Daoy (cell line): ENCODE results near the gene TNFRSF11A. TPM values are rescaled to one million over a fixed set of nuclear protein-coding genes. Genes with fewer than 3 reads are reported as not detected.

ENCODE experiments used
- DNase-seq: peaks from one replicate; pipeline ENCODE4 v3.0.0-alpha.2; 2015; ENCODE audit warnings: low read depth
- total RNA-seq: library from RNA; depleted of rRNA; stranded (reverse); fragments of >200 nt; shearing (Covaris generic); gene quantifications from 2 replicates; pipeline ENCODE4 v1.2.3, GENCODE V29; 2014

Gene TNFRSF11A
- total RNA-seq, 1 experiment from 2014 or later, result 3.5 TPM

DNA sequence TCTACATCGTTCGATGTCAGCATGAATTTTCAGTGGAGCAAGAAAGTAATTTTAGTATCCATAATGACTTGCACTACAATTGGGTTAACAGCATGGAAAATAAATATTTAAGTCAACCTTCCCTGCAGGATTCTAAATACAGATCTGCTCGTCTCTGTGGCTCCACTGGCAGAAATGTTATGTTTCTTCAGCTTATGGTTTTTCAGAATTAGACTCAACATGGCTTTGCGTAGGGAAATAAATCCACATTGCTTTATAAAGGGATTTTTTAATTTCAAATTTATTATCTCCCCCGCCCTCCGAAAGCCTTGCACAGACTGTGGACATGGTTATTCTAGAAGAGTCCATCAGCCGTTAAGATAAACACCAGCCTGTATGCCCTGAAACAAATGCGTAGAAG, 18.2 kb downstream of the TNFRSF11A start:
- no peak for DNase-seq

DNA sequence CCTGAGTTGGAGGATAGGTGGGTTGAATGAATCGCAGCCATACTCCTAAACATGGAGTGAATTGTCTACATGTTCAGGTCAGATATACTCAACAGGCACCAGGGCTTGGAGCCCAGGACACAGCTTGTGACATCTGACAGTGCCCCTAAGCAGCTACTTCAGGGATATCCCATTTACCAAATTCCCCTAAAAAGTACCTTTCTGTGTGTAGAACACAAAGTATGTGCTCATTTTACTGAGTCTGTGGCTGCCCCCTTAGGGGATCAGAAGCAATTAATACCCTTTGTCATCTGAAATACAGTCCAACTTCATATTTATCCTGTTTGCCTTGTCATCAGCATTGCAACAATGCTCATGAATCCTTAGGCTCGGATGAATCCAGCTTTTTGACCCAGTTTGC, 20.8 kb downstream of the TNFRSF11A start:
- no peak for DNase-seq

- DNase-seq, result no peak
Measured at GRCh38 chr18:62346333-62347088, 21.4 kb downstream of the TNFRSF11A start.

GRCh38 chr18:62347089-62347506, 22.0 kb downstream of the TNFRSF11A start:
- peak; percentile 13 for DNase-seq

- DNase-seq, result no peak
Measured at GRCh38 chr18:62348474-62348873, 23.4 kb downstream of the TNFRSF11A start.

GRCh38 chr18:62353170-62353569, 28.1 kb downstream of the TNFRSF11A start:
- no peak for DNase-seq

- no peak for DNase-seq
Measured at GRCh38 chr18:62354151-62354550, 29.0 kb downstream of the TNFRSF11A start.

DNA sequence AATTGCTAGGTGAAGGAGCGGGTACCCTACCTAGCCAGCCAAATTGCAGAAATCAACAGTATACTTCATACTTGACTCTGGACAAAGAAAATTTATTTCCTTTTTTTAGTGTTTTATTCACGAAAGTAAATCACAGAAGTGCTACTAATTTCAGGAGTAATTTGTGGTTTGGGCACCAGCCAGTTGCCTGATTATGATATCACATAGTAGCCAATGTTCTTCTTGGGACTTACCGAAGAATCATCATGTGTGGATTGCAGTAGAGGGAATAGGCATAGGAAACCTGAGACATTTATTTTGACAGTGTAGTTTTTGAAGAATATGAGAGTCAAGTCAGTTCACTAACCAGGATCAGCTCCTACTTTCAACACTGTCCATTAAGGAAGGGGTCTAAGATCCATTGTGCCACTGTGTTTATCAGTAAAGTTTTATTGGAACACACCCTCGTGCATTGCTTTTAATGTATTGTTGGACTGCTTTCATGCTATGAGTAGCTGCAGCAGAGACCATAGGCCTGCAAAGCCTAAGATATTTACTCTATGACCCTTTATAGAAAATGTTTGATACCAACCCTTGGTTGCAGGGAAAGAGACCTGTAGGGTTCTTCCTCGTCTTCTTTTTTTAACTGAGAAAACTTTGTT, 32.1 kb downstream of the TNFRSF11A start:
- no peak for DNase-seq

- no peak for DNase-seq
Measured at GRCh38 chr18:62360805-62361204, 35.7 kb downstream of the TNFRSF11A start.

- no peak for DNase-seq
Measured at GRCh38 chr18:62361288-62361687, 36.2 kb downstream of the TNFRSF11A start.

DNA sequence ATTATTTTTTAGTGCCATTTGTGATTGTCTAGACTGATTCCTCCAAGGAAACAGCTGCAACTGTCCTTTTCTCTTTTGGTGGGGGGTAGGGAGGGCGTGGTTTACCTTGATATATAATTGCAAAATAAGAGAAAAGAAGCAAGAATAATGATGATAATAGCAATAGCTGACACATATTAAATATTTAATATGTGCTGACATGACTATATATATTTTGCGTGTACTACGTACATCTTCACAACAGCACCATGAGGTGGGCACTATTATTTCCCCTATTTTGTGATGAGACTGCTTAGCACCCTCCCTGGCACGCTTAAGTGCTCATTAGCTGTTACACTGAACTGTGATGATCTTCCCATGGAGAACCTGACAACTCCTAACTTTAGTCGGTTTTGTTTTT, 39.4 kb downstream of the TNFRSF11A start:
- no peak for DNase-seq

DNA sequence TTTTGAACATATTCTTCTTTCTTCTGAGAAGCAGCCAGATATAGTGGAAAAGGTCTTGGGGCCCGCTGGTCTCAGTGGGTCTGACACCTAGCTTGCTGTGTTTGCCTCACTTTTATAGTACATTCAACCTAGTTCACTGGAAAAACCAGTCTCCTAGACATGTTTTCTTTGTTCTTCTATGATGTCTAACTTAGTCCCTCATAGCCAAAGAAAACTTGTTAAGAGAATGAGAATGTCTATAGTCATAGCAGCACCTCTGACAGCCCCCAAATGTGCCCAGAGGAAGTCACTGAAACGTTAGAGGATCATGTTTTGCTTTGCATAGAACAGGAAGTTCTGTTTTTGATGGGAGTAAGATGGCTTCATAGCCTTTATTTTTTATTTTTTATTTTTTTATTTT, 40.3 kb downstream of the TNFRSF11A start:
- no peak for DNase-seq

- DNase-seq, result no peak
Measured at GRCh38 chr18:62366992-62367391, 41.9 kb downstream of the TNFRSF11A start.

- no peak for DNase-seq
Measured at GRCh38 chr18:62368100-62368499, 43.0 kb downstream of the TNFRSF11A start.

GRCh38 chr18:62369129-62369644, 44.1 kb downstream of the TNFRSF11A start:
- DNase-seq, result no peak

- no peak for DNase-seq
Measured at GRCh38 chr18:62370366-62370765, 45.3 kb downstream of the TNFRSF11A start.

DNA sequence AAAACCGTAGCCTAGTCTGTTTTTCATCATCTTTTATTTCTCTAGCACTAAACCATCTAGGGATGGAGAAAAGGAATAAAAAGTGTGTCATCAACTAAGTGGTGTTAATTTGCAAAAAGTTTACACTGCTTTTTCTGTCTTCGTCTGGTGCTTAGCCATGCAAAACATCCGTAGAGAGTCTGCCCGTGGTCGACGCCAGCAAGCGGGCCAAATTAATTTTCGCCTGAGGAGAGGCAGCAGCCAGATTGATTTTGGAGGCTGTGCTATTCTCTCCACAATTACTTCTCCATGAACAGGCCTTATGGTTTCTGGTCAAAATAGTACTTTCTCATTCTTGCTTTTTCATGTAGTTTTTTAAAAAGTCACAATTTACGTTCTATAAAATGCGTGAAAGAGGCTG, 46.3 kb downstream of the TNFRSF11A start:
- no peak for DNase-seq

DNA sequence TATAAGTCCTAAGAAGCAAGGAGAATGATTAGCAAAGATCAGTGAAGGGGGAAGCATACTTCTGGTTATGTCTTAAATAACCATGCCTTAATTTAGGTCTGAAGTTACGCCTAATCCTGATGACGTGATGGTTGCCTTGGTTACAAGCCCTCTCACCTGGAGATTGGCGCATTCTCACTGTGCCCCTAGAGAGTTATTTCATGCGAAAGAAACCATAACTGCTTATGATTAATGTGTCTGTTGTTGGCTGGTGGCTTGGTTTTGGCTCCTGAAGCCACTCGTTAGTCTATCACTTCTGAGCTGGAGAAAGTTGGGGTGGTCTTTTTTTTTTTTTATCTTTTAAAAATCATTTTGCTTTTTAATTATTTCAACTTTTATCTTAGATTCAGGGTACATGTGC, 47.0 kb downstream of the TNFRSF11A start:
- peak; percentile 39 for DNase-seq

- no peak for DNase-seq
Measured at GRCh38 chr18:62372882-62373281, 47.8 kb downstream of the TNFRSF11A start.

DNA sequence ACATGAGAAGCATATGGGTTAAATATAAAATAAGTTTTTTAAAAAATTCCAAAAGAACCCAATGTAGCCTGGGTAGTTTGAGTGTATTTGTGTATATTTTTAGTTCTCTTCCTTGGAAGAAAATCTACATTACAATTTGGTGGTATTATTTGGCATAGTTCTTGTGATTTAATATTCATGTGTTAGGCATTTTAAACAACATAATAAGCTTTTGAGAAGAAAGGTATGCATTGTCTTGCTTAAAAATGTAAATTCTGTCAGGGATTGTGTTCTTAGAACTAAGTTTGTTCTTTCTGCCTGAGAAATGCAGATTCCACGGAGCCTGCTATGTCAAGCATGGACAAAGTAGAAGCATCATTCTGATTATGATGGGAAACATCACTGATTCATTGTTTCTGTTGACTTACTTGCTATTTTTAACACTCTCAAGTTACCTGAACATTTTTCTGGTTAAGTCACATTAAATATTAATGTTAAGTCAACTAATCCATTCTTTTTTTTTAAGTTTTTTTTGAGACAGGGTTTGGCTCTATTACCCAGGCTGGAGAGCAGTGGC, 49.4 kb downstream of the TNFRSF11A start:
- no peak for DNase-seq

GRCh38 chr18:62377131-62377807, 52.2 kb downstream of the TNFRSF11A start:
- DNase-seq, result no peak

DNA sequence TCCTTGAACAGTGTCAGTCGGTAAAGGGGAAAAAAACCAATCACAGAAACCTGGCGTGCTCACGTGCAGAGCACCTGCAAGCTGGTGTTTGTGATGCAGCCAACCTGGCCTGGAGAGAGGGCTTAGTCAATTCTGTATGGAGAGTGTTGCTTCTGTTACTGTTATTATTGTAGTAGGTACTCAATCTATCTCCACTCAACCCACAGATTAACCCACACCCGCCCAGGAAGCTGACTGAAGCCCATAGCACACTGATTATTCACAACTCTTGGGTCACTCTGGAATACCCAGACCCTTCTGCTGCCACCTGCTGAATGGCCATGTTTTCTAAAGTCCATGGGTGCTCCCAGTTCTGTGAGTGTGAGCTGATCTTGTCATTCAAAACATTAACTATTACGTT, 53.9 kb downstream of the TNFRSF11A start:
- peak; percentile 10 for DNase-seq
